Measurements from ENCODE around the gene ACO1. TPM values are rescaled to one million over a fixed set of nuclear protein-coding genes. Genes with fewer than 3 reads are reported as not detected.

ACO1 gene
- 10 to 100 TPM; 35.0 to 50.8 TPM for total RNA-seq

DNA sequence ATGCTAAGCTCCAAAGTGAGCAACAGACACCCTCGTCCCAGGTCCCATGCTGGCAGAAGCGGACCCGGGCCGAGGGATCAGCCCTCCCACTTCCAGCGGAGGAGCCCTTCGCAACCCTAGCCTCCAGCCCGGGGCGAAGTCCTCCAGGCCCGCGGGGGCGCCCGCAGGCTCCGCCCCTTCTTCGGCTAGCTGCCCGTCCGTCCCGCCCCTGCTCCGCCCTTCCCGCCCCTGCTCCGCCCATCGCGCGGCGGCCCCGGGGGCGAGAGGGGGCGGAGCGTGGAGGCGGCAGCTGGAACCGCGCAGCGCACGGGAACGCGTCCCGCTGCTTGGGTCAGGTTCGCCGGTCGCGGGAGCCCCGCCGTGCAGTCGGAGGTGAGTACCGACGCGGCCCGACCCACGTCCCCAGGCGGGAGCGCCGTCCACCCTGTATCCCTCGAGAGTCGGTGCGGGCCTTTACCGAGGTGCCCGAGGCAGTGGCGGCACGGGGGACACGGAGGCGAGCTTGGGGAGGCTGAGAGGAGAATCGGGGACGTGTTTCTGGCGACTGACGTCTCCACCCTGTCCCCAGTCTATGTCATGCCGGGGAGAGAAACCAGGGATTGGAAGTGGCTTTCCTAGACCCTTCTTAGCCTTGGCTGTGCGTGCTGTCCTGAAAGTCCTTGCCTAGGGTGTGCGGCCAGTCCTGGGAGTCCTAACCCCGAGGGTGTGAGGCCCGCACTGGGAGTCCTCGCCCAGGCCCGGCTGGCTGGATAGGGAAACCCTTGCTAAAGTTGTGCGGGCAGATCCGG is at the start of gene ACO1:
Gene ACO1 (plus strand): TSS at position 280 of the 788 bp plus-strand sequence. CDS start 20,864 bp downstream, outside the sequence.
- Histone ChIP-seq H3K4me1 (no peaks in the 10 kb centered on the region), H3K27ac (peak within 1 kb of the TSS; percentile 79), H3K9ac (ENCODE audit: low read depth in 2 of 2, low read length in 2 of 2) (peak within 1 kb of the TSS; percentile 70 to 79), H3K27me3 (no peaks in the 10 kb centered on the region), H3K9me3 (no peaks in the 10 kb centered on the region), H3K36me3 (no peaks in the 10 kb centered on the region), H3K4me3 (peak within 1 kb of the TSS; percentile 89)
- TF ChIP-seq, protein P1, sequence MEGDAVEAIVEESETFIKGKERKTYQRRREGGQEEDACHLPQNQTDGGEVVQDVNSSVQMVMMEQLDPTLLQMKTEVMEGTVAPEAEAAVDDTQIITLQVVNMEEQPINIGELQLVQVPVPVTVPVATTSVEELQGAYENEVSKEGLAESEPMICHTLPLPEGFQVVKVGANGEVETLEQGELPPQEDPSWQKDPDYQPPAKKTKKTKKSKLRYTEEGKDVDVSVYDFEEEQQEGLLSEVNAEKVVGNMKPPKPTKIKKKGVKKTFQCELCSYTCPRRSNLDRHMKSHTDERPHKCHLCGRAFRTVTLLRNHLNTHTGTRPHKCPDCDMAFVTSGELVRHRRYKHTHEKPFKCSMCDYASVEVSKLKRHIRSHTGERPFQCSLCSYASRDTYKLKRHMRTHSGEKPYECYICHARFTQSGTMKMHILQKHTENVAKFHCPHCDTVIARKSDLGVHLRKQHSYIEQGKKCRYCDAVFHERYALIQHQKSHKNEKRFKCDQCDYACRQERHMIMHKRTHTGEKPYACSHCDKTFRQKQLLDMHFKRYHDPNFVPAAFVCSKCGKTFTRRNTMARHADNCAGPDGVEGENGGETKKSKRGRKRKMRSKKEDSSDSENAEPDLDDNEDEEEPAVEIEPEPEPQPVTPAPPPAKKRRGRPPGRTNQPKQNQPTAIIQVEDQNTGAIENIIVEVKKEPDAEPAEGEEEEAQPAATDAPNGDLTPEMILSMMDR (IDR thresholded peaks at IDR 0.05): no peak
- peak; percentile 93 for DNase-seq
- intact Hi-C loops (cut with DNase I): loop anchor here (5.0 kb wide), 1 partner anchor 143 kb away; the partner anchor contains the start of gene RIGI

- no peak for DNase-seq
- intact Hi-C loops (cut with DNase I): no loop called here
- Histone ChIP-seq H3K4me1 (no peaks in the 10 kb centered on the region), H3K9me3 (no peaks in the 10 kb centered on the region), H3K36me3 (no peaks in the 10 kb centered on the region), H3K4me3 (no peak overlapping the region), H3K27ac (no peak overlapping the region), H3K27me3 (no peaks in the 10 kb centered on the region), H3K9ac (ENCODE audit: low read depth in 2 of 2, low read length in 2 of 2) (no peak overlapping the region)
- TF ChIP-seq, protein P1 (IDR thresholded peaks at IDR 0.05): no peak
Observed at GRCh38 chr9:32334916-32335895, 49.2 kb upstream of the ACO1 start.

- TF ChIP-seq, protein P1 (IDR thresholded peaks at IDR 0.05): no peak
- Histone ChIP-seq H3K9ac (ENCODE audit: low read depth in 2 of 2, low read length in 2 of 2) (no peak overlapping the region), H3K27ac (no peak overlapping the region), H3K36me3 (no peaks in the 10 kb centered on the region), H3K9me3 (no peaks in the 10 kb centered on the region), H3K4me3 (no peak overlapping the region), H3K27me3 (no peaks in the 10 kb centered on the region), H3K4me1 (no peaks in the 10 kb centered on the region)
- intact Hi-C loops (cut with DNase I): no loop called here
- no peak for DNase-seq
Observed at GRCh38 chr9:32339424-32339823, 45.0 kb upstream of the ACO1 start.

GRCh38 chr9:32340361-32340760 is 44.1 kb upstream of the ACO1 start:
- TF ChIP-seq, protein P1 (IDR thresholded peaks at IDR 0.05): no peak
- intact Hi-C loops (cut with DNase I): no loop called here
- Histone ChIP-seq H3K27me3 (no peaks in the 10 kb centered on the region), H3K4me3 (no peak overlapping the region), H3K36me3 (no peaks in the 10 kb centered on the region), H3K9ac (ENCODE audit: low read depth in 2 of 2, low read length in 2 of 2) (no peak overlapping the region), H3K4me1 (no peaks in the 10 kb centered on the region), H3K27ac (no peak overlapping the region), H3K9me3 (no peaks in the 10 kb centered on the region)
- no peak for DNase-seq

DNA sequence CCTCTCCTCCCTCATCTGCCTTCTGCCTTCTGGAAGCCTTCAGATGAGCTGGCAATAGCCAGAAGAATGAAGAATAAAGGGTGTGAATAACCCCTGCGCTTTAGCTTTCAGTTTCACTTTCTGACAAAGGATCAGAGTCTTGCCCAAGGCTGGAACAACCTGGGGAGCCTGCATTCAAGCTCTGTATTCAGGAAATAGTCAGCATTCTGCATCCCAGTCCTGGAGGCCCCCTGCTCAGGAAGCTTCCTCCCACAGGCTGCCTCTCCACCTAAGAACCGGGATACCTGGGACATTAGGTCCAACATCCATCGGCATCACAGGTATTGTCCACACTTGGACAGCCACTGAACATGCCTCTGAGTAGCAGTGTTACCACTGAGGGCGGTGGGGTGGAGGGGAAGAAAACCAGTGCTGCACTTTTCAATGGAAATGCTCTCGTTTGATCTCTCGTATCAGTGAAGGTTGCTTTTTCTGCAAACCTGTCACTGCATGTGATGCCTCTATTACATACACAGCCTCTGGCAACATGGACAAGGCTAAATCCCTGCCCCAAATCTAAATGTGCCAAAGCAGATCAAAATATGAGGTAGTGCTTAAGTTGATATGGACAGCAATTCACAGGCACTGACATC is 39.8 kb upstream of the ACO1 start:
- Histone ChIP-seq H3K9ac (ENCODE audit: low read depth in 2 of 2, low read length in 2 of 2) (no peak overlapping the region), H3K27me3 (no peaks in the 10 kb centered on the region), H3K4me3 (no peak overlapping the region), H3K36me3 (no peaks in the 10 kb centered on the region), H3K27ac (no peak overlapping the region), H3K4me1 (no peaks in the 10 kb centered on the region), H3K9me3 (no peaks in the 10 kb centered on the region)
- TF ChIP-seq, protein P1 (IDR thresholded peaks at IDR 0.05): no peak
- no peak for DNase-seq
- intact Hi-C loops (cut with DNase I): no loop called here
